ENCODE data around the gene DYNLL2.
"Not testable (repeated sequence)": the region's sequence is repeated elsewhere in the genome, so short reads cannot be mapped to it uniquely, and the experiment has no call there.

The DYNLL2 gene

DNA sequence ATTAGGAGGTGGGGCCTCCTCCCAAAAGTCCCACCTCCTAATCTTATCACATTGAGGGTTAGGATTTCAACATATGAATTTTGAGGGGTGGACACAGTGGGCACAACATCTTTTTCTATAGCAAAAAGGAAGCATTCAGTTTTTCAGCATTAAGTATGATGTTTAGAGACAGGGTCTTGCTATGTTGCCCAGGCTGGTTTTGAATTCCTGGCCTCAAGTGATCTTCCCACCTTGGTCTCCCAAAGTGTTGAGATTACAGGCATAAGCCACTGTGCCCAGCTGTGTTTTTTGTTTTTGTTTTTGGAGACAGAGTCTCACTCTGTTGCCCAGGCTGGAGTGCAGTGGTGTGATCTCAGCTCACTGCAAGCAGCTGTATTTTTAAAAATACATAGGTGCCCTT, 18.7 kb downstream of the DYNLL2 start:
- DNase-seq (ENCODE audit: low read depth in 2 of 2): not testable (repeated sequence)

DNA sequence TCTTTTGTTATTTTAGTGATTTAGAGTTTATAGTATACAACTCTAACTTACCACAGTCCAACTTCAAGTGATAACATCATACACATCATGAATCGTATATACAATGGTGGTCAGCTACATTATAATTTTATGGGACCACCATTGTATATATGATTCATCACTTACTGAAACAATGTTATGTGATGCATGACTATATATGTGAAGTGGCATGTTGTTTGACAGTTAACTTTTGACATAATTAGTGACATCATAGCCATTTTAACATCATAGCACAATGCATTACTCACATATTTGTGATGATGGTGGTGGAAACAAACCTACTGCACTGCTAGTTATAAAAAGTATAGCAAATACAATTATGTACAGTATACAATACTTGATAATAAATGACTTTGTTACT, 21.9 kb downstream of the DYNLL2 start:
- DNase-seq (ENCODE audit: low read depth in 2 of 2): no peak

DNA sequence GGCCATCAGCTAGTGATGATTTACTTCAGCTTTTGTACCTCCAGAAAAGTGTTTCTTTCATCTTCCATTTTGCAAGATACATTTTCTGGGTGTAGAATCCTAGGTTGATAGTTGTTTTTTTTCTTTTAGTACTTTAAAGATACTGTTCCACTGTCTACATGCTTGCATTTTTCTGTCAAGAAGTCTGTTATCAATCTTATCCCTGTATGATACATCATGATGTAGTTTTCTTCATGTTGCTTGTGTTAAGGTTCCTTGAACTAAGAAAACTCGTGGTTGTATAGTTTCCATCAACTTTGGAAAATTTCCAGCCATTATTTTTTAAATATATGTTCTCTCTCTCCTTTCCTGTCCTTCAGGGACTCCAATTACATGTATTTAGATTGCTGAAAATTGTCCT, 24.1 kb downstream of the DYNLL2 start:
- no peak for DNase-seq (ENCODE audit: low read depth in 2 of 2)

DNA sequence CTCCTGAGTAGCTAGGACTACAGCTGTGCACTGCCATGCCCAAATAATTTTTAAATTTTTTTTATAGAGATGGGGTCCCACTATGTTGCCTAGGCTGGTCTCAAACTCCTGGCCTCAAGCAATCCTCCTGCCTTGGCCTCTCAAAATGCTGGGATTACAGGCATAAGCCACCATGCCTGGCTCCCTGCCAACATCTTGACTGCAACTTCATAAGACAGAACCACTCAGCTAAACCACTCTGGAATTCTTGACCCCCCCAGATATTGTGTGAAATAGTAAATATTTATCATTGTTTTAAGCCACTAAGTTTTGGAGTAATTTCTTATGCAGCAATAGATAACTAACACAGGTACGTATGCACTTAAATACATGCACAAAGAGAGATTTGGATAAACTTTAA, 26.0 kb downstream of the DYNLL2 start:
- DNase-seq (ENCODE audit: low read depth in 2 of 2): no peak

DNA sequence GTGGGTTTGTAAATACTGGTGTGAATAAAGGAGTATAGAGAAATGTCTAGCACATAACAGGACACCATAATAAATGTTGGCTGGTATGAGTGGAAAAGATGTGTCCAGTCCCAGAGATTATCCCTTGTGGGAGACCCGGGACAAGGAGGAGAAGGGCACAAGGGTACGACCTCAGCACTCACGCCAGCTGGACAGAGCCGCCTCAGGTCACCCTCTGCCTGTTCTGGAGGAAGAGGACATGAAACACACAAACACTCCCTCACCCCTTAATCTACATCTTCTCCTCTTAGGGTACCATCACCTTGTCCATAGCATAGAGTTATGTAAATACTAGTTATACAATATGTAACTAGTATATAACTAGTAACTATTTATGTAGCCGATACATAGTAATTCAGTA, 26.8 kb downstream of the DYNLL2 start:
- no peak for DNase-seq (ENCODE audit: low read depth in 2 of 2)

DNA sequence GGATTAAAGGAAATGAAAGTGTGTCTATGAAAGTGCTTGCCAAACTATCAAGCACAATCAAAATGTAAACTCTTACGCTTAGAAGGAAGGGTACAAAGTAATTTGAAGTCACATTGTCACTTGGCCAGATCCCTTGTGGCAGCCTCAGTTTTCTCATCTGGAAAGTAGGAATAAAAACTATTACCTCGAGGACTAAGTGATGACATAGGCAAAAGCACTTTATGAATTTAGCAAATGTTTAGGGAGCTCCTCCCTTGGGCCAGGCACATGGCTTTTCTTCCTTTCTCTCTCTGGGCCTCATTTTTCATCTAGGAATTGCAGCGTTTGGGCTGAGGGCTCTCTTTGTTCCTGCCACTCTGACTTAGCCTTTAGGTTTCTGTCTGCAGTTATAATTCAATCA, 28.5 kb downstream of the DYNLL2 start:
- no peak for DNase-seq (ENCODE audit: low read depth in 2 of 2)

DNA sequence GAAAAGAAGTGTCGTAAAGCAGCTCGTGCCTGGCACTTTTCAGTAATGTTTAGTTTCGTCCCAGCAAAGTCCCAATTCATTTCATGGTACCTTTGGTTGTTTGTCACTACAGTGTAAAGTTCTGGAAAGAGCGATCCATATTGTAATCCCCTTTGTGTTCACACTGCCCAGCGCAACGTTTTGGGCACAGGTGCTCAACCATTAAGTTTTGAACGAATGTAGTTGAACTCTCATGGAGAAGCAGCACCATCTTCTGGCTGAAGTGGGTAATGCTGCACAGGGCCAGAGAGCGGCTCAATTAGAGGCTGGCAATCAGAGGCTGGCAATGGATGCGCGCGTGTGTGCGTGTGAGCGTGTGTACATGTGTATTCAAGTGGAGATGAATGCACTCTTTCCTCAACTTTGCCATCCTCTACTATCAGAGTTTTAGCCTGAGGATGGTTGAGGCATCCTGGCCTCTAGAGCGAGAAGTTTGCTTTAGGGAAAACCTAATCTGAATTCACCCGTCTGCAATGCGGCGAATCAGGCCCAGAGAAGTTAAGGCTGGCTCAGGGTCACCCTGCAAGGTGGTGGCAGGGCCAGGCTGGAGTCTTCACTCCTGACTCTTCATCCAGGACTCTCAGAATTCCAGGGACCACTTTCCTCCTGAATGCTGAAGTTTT, 29.9 kb downstream of the DYNLL2 start:
- peak; percentile 80 to 85 for DNase-seq (ENCODE audit: low read depth in 2 of 2)

DNA sequence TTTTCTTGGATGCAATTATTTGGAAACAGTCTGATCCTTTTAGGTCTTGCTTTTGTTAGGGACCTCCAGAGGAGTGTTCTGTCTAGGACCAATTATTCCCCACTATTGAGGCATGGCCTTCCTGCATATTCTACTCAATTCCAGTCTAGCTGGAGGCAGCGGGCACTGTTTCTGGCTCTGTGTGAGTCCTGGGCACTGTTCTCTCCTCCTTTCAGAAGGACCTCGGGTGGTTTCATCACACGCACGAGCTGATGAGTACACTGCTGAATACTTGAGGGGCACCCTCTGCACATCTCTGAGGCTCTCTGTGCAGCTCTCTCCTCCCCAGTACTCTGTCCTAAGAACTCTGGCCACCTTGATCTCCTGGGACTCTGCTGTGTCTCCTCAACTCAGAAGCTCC, 30.7 kb downstream of the DYNLL2 start:
- no peak for DNase-seq (ENCODE audit: low read depth in 2 of 2)

DNA sequence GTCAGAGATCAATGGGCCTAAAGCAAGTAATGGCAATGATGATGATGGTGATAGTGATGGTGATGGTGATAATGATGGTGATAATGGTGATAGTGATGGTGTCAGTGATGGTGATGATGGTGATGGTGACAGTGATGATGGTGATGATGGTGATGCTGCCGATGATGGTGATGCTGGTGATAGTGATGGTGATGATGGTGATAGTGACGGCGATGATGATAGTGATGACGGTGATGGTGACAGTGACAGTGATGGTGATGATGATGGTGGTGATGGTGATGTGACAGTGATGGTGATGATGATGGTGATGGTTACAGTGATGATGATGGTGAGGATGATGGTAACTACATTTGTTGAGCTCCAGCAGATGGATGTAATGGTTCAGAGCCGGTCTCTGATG, 34.2 kb downstream of the DYNLL2 start:
- DNase-seq (ENCODE audit: low read depth in 2 of 2): no peak

DNA sequence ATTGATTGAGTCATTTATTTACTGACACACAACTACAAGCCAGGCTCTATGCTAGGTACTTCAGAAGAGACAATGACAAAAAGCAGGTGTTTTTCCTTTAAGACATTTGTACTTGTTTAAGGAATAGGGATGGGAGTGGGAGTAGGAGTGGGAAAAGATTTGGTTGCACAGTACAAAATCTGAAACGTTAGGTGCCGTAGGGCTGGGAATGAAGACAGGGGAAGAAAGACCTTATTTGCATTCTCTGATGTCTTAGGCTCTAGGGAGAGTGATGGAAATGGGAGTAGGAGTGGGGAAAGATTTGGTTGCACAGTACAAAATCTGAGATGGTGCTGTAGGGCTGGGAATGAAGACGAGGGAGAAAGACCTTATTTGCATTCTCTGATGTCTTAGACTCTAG, 36.3 kb downstream of the DYNLL2 start:
- no peak for DNase-seq (ENCODE audit: low read depth in 2 of 2)

DNA sequence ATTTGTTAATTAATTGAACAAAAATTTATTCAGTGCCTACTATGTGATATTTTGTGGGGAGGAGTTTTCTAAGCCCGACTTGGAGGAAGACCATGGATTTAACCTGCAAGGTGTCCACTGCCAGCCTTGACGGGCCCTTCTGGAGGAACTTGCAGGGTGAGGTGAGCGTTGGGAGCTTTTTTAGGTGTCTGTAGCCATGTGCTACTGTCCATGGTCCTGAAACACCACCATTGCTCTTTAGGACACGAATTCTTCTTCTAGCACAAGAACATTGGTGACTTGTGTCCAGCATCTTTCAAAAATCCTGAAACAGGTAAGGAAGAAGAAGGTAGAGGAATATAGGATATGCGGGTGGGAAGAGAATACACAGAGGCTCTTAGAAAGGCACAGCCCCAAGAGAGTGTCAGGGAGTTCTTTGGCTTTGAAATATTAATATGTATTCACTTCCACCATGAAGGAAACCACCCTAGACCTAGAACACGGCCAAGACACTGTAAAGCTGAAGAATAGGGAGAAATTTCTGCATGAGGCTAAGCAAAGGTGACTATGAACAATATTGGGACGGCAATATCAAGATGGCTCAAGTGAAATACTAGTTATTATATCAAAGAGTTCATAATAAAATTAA, 37.1 kb downstream of the DYNLL2 start:
- peak in 1 of 2 donors; percentile 22 for DNase-seq (ENCODE audit: low read depth in 2 of 2)

DNA sequence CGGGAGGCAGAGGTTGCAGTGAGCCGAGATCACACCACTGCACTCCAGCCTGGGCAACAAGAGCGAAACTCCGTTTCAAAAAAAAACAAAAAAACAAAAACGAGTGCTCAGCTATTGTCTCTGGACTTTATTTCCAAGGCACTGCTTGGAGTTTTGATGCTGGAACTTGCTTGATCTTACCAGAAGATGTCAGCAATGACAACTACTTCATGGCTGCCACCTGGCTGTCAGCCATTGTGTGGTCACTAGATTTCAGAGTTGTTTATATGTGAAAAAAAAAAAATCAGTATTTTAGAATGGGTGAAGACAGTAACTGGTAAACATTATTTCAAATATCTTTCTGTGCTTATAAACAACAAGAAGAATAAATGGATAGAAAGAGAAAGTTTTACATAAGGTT, 38.7 kb downstream of the DYNLL2 start:
- DNase-seq (ENCODE audit: low read depth in 2 of 2): no peak

DNA sequence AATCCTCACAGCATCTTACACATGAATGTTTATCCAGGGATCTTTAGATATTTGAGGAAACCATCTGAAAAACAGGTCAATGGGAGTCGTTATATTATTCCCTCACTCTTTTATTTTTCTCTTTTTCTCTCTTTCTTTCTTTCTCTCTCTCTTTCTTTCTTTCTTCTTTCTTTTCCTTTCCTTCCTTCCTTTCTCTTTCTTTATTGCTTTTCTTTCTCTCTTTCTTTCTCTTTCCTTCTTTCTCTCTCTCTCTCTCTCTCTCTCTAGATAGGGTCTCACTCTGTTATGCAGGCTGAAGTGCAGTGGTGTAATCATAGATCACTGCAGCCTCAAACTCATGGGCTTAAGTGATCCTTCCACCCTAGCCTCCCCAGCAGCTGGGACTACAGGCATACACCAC, 44.6 kb downstream of the DYNLL2 start:
- DNase-seq (ENCODE audit: low read depth in 2 of 2): no peak

DNA sequence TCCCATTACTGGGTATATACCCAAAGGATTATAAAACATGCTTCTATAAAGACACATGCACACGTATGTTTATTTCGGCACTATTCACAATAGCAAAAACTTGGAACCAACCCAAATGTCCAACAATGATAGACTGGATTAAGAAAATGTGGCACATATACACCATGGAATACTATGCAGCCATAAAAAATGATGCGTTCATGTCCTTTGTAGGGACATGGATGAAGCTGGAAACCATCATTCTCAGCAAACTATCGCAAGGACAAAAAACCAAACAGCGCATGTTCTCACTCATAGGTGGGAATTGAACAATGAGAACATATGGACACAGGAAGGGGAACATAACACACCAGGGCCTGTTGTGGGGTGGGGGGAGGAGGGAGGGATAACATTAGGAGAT, 49.5 kb downstream of the DYNLL2 start:
- DNase-seq (ENCODE audit: low read depth in 2 of 2): not testable (repeated sequence)

DNA sequence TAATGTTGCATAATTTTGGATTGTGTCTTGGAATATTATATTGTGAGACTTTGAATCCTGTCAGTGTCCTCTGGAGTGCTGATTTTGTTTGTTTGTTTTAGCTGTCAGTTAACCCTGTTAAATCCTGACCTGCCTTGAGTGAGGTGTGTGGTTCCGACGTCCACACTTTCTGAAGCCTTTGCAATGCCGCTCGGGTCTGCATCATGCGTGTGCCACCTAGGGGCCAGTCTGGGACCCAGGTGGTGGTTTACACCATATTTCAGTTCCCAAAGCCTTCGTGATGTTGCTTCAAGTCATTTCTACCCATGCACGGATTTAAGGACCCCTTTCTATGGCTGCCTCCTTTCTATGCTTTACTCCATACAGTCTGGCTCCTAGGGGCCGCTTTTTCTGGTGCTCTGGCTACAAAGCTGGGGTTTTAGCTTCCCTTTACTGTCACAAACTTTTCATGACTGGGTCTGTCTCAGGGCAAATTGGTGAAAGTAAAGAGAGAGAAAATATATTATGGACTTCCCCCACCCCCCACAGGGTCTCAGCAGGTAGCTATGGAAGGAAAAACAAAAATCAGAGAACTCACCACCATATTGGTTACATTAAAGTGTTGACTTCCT, 53.6 kb downstream of the DYNLL2 start:
- DNase-seq (ENCODE audit: low read depth in 2 of 2): no peak

DNA sequence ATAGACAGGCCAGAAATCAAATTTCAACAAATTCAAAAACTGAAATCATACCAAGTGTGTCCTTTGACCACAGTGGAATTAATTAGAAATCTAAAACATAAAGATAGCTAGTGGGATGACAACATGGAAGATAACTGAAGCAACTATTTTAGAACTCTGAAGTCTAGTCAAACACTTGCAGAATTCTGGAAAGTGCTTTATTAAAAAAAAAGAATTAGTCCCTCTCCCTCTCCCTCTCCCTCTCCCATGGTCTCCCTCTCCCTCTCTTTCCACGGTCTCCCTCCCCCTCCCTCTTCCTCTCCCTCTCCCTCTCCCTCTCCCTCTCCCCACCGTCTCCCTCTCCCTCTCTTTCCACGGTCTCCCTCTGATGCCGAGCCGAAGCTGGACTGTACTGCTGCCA, 58.3 kb downstream of the DYNLL2 start:
- DNase-seq (ENCODE audit: low read depth in 2 of 2): no peak

DNA sequence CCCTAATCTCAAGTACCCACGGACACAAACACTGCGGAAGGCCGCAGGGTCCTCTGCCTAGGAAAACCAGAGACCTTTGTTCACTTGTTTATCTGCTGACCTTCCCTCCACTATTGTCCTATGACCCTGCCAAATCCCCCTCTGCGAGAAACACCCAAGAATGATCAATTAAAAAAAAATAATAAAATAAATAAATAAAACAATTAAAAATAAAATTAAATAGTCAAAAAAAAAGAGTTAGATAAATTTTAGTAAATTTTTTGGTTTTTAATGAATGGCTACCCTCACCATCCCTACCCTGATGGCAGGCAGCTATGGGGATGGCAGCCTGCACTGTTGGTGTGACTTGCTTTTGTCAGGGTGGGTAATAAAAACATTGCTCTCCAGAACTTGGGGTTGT, 60.1 kb downstream of the DYNLL2 start:
- DNase-seq (ENCODE audit: low read depth in 2 of 2): not testable (repeated sequence)

DNA sequence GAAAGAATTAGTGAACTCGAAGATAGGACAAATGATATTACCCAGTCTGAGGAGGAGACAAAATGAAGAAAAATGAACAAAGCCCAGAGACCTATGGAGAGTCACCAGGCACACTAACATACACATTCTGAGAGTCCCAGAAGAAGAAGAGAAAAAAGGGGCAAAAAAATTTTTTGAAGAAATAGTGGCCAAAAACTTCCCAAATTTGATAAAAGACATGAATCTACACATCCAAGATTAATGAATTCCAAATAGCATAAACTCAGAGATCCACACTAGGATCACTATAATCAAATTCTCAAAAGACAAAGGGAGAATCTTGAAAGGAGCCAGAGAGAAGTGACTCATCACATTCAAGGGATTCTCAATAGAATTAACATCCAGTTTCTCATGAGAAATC, 61.6 kb downstream of the DYNLL2 start:
- DNase-seq (ENCODE audit: low read depth in 2 of 2): no peak

Measured in stimulated activated CD4-positive, alpha-beta T cell treated with anti-CD3 and anti-CD28 coated beads, Interleukin-1b, Interleukin-23, amount 100 ng/mL, for 4 hours (primary cell).